Measurements from ENCODE around the gene RNF11. TPM values are rescaled to one million over a fixed set of nuclear protein-coding genes. Genes with fewer than 3 reads are reported as not detected.
"Not testable (repeated sequence)": the region's sequence is repeated elsewhere in the genome, so short reads cannot be mapped to it uniquely, and the experiment has no call there.

Gene RNF11
- total RNA-seq, 1 donor from 2014 or later: 87.3 TPM

DNA sequence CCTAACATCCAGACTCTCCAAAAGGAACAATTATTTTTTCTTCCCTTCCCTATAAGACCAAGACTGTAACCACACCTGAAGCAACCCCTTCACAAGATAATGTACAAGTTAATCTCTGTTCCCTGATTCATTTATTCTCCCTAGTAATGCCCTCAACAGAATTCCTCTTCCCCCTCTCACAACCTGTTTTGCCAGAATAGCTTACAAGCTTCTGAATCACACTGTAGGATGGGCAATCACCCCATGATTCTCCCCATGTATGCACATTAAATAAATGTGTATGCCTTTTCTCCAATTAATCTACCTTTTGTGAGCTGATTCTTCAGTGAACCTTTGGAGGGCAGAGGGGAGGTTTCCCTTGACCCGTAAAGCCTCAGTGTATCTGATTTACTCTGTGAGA lies 20.9 kb upstream of the RNF11 start:
- no peaks in the 10 kb centered on the region for H3K27me3 ChIP-seq (ENCODE audit: control insufficient read depth, insufficient read depth, low read length)
- no peak overlapping the region for H3K4me3 ChIP-seq (ENCODE audit: low read depth, low read length)
- no peak for DNase-seq (ENCODE audit: low read depth)
- no peaks in the 10 kb centered on the region for H3K36me3 ChIP-seq (ENCODE audit: control insufficient read depth, insufficient read depth, low read length)
- TF ChIP-seq, protein P1, sequence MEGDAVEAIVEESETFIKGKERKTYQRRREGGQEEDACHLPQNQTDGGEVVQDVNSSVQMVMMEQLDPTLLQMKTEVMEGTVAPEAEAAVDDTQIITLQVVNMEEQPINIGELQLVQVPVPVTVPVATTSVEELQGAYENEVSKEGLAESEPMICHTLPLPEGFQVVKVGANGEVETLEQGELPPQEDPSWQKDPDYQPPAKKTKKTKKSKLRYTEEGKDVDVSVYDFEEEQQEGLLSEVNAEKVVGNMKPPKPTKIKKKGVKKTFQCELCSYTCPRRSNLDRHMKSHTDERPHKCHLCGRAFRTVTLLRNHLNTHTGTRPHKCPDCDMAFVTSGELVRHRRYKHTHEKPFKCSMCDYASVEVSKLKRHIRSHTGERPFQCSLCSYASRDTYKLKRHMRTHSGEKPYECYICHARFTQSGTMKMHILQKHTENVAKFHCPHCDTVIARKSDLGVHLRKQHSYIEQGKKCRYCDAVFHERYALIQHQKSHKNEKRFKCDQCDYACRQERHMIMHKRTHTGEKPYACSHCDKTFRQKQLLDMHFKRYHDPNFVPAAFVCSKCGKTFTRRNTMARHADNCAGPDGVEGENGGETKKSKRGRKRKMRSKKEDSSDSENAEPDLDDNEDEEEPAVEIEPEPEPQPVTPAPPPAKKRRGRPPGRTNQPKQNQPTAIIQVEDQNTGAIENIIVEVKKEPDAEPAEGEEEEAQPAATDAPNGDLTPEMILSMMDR (IDR thresholded peaks at IDR 0.05; ENCODE audit: insufficient read depth, low read length, poor library complexity, severe bottlenecking): no peak

DNA sequence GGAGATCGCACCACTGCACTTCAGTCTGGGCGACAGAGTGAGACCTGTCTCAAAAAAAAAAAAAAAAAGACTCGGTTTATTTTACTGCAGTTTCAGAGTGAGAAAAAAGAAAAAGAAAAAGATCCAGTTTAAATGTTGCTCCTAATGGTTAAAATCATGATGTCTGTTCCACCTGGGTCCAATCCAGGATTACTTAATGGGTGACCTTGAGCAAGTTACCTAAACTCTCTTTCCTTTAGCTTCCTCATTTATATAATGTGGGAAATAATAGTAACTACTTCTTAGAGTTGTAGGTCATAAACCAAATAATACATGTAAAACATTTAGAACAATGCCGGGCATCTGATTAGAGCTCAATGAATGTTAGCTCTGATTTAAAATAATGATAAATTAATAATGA lies 19.4 kb upstream of the RNF11 start:
- Histone ChIP-seq H3K4me3 (ENCODE audit: low read depth, low read length) (no peak overlapping the region), H3K27me3 (ENCODE audit: control insufficient read depth, insufficient read depth, low read length) (no peaks in the 10 kb centered on the region), H3K36me3 (ENCODE audit: control insufficient read depth, insufficient read depth, low read length) (no peaks in the 10 kb centered on the region)
- TF ChIP-seq, protein P1 (IDR thresholded peaks at IDR 0.05; ENCODE audit: insufficient read depth, low read length, poor library complexity, severe bottlenecking): no peak
- DNase-seq (ENCODE audit: low read depth): no peak

DNA sequence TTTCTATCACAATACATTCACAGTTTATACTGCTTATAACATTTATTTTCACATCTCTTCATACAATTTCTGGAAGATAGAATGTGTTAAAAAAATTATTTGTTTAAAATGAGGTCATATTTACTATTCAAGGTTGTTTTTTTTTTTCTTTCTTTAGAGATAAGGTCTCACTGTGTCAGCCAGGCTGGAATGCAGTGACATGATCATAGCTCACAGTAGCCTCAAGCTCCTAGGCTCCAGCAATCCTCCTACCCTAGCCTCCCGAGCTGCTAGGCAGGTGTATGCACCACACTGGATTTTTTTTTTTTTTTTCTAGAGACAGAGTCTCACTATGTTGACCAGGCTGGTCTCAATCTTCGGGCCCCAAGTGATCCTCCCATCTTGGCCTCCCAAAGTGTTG lies 19.0 kb upstream of the RNF11 start:
- DNase-seq (ENCODE audit: low read depth): no peak
- H3K4me3 ChIP-seq (ENCODE audit: low read depth, low read length): no peak overlapping the region
- no peaks in the 10 kb centered on the region for H3K36me3 ChIP-seq (ENCODE audit: control insufficient read depth, insufficient read depth, low read length)
- TF ChIP-seq, protein P1 (IDR thresholded peaks at IDR 0.05; ENCODE audit: insufficient read depth, low read length, poor library complexity, severe bottlenecking): no peak
- no peaks in the 10 kb centered on the region for H3K27me3 ChIP-seq (ENCODE audit: control insufficient read depth, insufficient read depth, low read length)

DNA sequence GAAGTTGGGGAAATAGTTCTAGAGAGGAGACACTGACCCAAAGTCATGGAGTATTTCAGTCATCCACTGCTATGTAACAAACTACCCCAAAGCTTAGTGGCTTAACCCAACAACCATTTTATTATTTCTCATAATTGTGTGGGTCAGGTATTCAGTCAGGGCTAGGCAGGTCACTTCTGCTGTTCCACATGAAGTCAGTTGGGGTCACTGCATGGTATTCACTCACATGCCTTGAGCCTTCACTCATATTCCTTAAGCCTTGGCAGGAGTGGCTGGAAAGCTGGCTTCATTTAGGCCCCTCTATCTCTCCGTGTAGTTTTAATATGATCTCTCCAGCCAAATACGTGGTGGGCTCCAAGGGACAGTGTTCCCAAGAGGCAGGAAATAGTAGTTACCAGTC lies 17.5 kb upstream of the RNF11 start:
- no peaks in the 10 kb centered on the region for H3K27me3 ChIP-seq (ENCODE audit: control insufficient read depth, insufficient read depth, low read length)
- TF ChIP-seq, protein P1 (IDR thresholded peaks at IDR 0.05; ENCODE audit: insufficient read depth, low read length, poor library complexity, severe bottlenecking): no peak
- DNase-seq (ENCODE audit: low read depth): no peak
- H3K4me3 ChIP-seq (ENCODE audit: low read depth, low read length): no peak overlapping the region
- H3K36me3 ChIP-seq (ENCODE audit: control insufficient read depth, insufficient read depth, low read length): no peaks in the 10 kb centered on the region

DNA sequence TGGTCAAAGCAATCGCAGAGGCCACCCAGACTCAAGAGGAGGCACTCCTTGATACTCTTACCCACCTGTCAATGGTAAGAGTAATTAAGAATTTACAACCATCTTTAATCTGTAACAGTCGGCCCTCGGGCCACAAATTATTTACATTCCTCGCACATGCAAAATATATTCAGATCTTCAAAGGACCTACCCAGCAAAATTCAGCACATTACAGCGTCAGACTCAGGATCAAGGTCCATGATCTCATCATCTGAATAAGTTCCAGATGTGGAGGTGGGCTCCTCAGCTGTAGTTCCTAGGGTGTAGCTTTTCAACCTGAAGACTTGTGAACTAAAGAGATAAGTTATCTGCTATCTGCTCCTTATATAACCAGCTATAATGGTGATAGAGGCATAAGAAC lies 17.1 kb upstream of the RNF11 start:
- no peaks in the 10 kb centered on the region for H3K27me3 ChIP-seq (ENCODE audit: control insufficient read depth, insufficient read depth, low read length)
- no peak overlapping the region for H3K4me3 ChIP-seq (ENCODE audit: low read depth, low read length)
- H3K36me3 ChIP-seq (ENCODE audit: control insufficient read depth, insufficient read depth, low read length): no peaks in the 10 kb centered on the region
- TF ChIP-seq, protein P1 (IDR thresholded peaks at IDR 0.05; ENCODE audit: insufficient read depth, low read length, poor library complexity, severe bottlenecking): no peak
- no peak for DNase-seq (ENCODE audit: low read depth)

DNA sequence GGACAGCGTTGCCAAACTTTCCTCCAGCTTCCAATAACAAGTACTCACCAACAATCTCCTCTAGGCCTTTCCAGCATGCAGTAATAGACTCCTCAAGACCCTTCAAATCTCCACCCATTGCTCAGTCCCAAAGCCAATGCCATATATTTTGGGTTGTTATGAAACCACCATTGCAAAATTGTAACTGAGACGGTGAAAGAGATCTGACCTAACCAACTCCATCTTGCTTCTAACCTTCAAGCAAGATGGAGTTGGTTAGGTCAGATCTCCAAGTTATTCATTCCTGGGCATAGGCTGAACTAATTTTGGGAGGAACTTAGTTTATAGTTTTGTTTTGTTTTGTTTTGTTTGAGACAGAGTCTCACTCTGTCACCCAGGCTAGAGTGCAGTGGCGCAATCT lies 14.5 kb upstream of the RNF11 start:
- H3K36me3 ChIP-seq (ENCODE audit: control insufficient read depth, insufficient read depth, low read length); H3K4me3 ChIP-seq (ENCODE audit: low read depth, low read length); DNase-seq (ENCODE audit: low read depth); H3K27me3 ChIP-seq (ENCODE audit: control insufficient read depth, insufficient read depth, low read length): not testable (repeated sequence)

Data from kidney epithelial cell (primary cell).